LHCN-M2 (cell line): Measurements from ENCODE around the gene AOPEP. TPM values are rescaled to one million over a fixed set of nuclear protein-coding genes. Genes with fewer than 3 reads are reported as not detected.
"Not testable (repeated sequence)": the region's sequence is repeated elsewhere in the genome, so short reads cannot be mapped to it uniquely, and the experiment has no call there.

Source experiments
- DNase-seq: peaks from one replicate; pipeline ENCODE4 v3.0.0-alpha.2; 2012; ENCODE audit warnings: low read depth
- total RNA-seq: library from RNA; depleted of rRNA; stranded (reverse); fragments of >200 nt; gene quantifications from 2 replicates; pipeline ENCODE4 v1.2.3, GENCODE V29; 2014

AOPEP gene
- total RNA-seq, 1 experiment from 2014 or later = 114 TPM

- DNase-seq = no peak
Measured at GRCh38 chr9:94843134-94843533, 116.6 kb downstream of the AOPEP start.

GRCh38 chr9:94846739-94847138, 120.2 kb downstream of the AOPEP start:
- DNase-seq = no peak

DNA sequence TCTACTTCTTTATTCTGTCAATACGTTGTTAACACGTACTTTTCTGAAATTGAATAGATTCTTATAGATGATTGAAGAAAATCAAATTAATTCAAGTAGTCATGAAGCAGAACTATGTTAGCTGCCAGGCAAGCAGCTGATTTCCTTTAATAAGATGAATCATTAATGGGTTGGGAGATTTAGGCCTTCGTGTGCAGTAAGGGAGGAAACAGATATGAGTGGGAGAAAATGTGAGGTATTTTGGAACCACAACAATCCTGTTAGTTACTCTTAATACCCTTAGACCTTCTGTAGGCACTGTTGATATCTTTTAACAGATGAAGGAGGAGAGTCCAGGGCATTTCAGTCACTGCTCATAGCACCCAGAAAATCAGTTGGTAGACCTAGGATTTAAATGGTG, 121.0 kb downstream of the AOPEP start:
- peak; percentile 94 for DNase-seq

- DNase-seq = not testable (repeated sequence)
Measured at GRCh38 chr9:94848791-94849190, 122.3 kb downstream of the AOPEP start.

DNA sequence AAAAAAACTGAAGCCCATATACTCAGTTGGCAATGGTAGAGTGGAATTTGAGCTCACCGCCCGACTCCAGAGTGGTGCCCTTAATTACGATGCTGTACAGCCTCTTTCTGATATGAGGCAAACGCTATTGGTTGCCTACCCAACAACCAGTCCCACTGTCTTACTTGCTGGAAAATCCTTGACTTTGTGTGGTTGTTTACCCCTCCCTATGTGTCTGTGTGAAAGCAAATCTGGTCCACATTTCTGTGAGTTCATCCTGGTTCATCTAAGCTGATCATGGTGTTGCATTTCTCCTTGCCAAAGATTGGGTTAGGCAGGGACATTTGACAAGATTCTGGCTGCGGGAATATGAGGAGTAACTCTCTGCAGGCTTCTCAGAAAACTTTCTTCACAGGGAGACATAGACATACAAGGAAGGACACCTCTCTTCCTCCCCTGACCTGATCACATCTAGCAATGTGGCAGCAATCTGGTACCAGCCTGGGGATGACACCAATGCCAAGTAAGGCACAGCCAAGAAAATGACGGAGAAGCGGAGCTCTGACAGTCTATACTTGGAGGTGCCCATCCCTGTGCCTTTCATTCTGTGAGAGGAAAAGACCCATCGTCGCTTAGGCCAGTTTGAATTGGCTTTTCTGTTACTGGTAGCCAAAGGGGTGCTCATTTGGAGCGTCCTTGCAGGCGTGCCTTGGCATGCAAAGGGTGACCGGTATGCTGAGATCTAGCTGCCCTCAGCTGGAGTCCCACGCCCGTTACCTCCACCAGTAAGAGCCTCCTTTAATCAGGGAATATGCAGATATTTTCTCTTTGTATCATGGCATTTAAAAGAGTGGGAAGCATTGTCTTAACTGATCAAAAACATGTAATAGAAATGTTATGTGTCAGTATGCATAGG, 124.3 kb downstream of the AOPEP start:
- DNase-seq = no peak

DNA sequence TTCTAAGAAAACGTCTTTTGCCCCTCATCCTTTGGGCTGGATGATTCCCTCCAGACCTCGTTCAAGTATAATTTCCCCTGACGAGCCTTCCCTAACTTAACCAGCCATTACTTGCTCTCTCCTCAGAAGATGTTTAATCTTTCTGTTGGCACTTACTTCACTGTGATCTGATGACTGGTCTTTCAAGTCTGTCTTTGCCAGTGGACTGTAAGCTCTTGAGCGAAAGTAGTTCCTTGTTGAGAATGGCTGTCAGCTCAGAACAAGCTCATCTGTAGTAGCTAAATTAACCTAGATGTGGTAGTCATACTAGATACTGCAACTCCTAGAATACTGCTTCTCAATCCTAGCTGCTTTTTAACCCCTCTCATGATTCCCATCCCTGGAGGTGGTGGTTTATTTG, 125.0 kb downstream of the AOPEP start:
- DNase-seq = no peak

DNA sequence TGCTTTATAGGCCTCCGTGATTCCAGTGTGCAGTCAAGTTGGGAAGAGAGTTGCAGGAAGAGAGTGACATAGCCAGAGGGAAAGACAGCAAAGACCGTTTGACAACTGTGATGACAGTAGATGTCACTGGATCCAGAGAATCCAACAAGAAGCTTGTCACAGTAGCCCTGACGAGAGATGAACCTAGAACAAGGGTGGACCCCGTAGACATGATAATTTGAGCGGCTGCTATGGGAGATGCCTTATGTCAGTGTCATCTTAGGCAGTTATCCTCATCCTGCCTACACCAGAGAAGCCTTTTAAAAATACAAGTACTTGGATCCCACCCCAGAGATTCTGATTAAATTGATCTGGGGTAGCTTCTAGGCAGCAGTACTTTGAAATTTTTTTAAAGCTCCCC, 125.4 kb downstream of the AOPEP start:
- DNase-seq = no peak

- DNase-seq = no peak
Measured at GRCh38 chr9:94852373-94852772, 125.9 kb downstream of the AOPEP start.

- peak; percentile 35 for DNase-seq
Measured at GRCh38 chr9:94853887-94854286, 127.4 kb downstream of the AOPEP start.

- no peak for DNase-seq
Measured at GRCh38 chr9:94855903-94856302, 129.4 kb downstream of the AOPEP start.

DNA sequence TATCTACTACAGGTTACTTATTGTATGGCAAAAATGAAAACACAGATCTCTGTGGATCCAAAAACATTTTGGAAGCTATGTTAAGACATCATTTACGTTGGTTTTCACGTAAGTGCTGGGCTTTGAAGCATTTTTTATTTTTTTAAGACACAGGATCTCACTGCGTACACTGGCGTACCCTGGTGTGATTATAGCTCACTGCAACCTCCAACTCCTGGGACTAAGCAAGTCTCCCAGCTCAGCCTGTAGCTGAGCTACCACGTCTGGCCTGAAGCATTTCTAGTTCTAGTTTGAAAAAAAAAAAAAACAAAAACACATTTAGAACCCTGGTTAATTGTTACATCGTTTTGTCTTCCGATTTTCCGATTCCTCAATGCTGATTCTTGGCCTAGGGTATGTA, 131.3 kb downstream of the AOPEP start:
- no peak for DNase-seq

DNA sequence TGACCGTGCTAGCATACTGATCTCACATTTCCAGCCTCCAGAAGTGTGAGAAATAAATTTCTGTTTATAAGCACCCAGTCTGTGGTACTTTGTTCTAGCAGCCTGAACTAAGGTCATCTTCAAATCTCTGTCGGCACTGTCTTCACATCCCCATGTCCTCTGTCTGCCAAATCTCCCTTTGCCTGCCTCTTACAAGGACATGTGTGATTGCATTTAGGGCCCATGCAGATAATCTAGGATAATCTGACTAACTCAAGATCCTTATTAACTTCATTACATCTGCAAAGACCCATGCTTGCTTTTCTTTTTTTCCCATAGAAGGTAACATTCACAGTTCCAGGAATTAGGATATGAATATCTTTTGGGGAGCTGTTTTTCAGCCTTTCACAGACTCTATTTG, 132.7 kb downstream of the AOPEP start:
- no peak for DNase-seq

DNA sequence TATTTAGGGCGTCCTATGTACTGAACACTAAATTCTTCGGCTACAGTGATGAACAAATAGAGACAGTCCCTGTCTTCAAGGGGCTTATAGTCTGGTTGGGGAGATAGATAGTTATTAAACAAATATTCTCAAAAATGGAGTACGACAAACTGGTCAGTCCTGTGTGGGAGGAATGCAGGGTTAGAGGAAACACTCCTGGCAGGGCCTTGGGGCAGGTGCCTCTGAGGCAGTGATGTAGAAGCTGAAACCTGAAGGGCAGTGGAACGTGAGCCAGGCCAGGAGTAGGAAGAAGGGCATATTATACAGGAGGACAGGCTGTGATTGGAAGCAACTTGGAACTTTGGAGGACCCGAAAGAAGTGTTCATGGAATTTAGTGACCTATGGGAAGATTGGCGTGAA, 133.4 kb downstream of the AOPEP start:
- DNase-seq = no peak

DNA sequence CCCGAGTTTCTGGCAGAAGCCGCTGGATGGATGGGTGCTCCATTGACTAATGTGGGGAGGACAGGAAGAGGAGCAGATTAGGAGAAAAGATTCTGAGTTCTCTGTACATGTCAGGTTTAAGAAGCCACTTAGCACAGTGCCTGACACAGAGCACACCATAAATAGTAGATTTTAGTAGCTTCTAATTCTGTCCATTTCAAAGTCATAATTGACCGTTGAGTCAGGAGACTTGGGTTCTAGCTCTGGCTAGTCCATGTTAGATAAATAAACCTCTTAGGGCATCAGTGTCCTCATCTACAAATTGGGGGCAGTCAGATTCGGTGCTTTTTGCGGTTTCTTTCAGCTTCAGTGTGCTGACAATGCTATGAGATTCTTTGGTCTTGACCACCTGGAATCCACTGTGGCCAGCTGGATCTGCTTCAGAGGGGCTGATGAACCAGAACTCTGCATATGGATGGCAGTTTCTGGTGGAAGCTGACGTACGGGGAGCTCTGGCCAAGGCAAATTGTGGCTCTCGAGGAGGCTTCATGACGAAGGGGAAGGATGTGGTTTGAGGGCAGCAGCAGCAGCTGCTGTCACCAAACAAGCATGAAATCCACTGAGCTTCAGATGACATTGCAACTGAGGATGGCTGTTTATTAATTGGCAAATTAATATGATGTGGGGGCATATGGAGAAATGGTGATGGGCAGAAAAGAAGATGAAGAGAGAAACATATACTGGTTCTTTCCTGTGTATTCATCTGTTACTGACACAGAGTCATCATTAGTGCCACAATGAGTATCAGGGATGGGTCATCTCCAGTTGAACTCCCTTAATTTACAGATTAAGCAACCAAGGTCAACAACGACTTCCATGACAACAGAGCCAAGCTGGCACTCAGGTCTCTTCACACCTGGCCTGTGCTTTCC, 134.4 kb downstream of the AOPEP start:
- peak; percentile 99 for DNase-seq

DNA sequence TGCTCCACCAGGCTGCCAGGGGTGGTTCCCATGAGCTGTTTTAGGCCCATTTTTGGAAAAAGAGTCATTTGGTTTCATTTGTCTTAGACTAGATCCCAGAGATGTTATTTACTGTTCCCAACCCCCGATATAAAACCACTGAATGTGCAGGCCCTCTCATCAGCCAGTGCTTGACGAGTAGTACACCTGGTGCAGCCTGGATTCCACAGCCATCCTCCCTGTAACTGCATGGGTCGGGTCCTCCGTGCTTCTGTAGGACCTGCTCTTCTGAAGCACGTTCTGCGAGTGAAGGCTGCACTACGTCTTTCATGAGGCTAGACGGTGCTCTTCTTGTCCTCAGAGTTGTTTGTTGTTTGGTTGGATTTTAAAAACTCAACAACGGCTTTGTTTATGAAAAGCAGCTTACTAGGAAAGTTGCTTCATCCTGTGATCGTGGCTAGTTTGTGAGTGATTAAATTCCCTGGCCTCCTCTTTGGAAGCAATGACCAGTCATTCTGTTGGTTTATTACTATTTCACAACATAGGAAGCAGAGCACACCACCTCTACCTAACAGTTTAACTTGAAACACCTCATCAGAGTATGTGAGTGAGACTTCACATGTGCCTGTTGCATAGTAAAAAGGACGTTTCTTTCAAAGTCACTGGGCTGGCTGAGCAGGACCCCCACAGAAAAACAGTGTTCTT, 135.2 kb downstream of the AOPEP start:
- DNase-seq = peak; percentile 86

GRCh38 chr9:94864196-94864595, 137.7 kb downstream of the AOPEP start:
- DNase-seq = no peak

DNA sequence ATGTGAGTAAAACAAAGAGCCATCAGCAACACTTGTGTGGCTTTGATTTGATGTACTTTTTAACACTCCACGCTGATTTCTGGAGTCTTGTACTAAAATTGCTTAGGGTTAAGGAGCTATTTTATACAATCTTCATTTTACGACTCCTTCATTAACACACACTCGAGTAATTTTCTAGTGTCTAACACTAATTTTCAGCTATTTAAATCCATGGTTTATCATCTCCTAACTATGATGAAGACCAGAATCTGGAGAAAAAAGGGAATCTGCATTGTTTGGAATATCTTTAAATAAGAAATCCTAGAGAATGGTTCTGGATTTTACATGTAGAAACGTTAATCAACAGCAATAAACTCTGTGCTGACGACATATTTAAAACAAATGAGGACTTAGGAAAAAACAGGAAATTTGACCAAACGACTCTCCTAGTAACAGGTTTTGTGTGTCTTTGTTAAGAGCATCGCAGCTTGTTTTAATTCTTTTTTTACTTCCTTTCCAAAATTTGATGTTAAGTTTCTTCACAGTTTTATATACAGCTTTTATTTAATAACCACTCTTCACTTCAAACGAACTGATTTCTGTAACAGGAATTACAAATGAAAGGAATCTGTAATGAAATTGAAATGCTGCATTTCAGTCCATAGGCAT, 138.5 kb downstream of the AOPEP start:
- no peak for DNase-seq

- DNase-seq = peak; percentile 87
Measured at GRCh38 chr9:94865582-94866452, 139.3 kb downstream of the AOPEP start.

GRCh38 chr9:94866770-94867169, 140.3 kb downstream of the AOPEP start:
- DNase-seq = no peak

GRCh38 chr9:94867281-94867841, 140.9 kb downstream of the AOPEP start:
- DNase-seq = peak; percentile 84
